Measurements from ENCODE around the gene PRKG2. TPM values are rescaled to one million over a fixed set of nuclear protein-coding genes. Genes with fewer than 3 reads are reported as not detected.

The PRKG2 gene
- total and polyA plus RNA-seq, 4 donors, result 0.03 to 0.14 (median 0.08) TPM; not detected in 1

- Histone ChIP-seq H3K9ac (ENCODE audit: low read depth in 1 of 2, low read length in 2 of 2) (no peak overlapping the region), H3K4me3 (ENCODE audit: low read depth in 1 of 3, low read length in 3 of 3) (no peak overlapping the region), H3K4me1 (ENCODE audit: control insufficient read depth in 4 of 4, insufficient read depth in 4 of 4, low read length in 3 of 4) (peaks cover 0 to 3% (median 1%) of the 10 kb centered on the region in 4 donors), H3K27ac (ENCODE audit: low read depth in 1 of 2, low read length in 2 of 2) (no peak overlapping the region), H3K9me3 (ENCODE audit: control insufficient read depth in 4 of 4, low read length in 3 of 4) (no peaks in the 10 kb centered on the region), H3K27me3 (ENCODE audit: control insufficient read depth in 4 of 4, insufficient read depth in 4 of 4, low read length in 3 of 4) (no peaks in the 10 kb centered on the region), H3K36me3 (ENCODE audit: control insufficient read depth in 4 of 4, insufficient read depth in 3 of 4, low read depth in 1 of 4, low read length in 3 of 4) (no peaks in the 10 kb centered on the region)
- TF ChIP-seq MAX (IDR thresholded peaks at IDR 0.05) (no peak), RXRA (IDR thresholded peaks at IDR 0.05) (peak in 1 of 2 donors; percentile 7), TAF1 (conservative IDR thresholded peaks at IDR 0.05) (no peak), FOXA2 (IDR thresholded peaks at IDR 0.05) (no peak), CTCF (IDR thresholded peaks at IDR 0.05; ENCODE audit: low read depth, low read length, missing input control) (no peak)
- no peak for DNase-seq (ENCODE audit: low spot score)
- WGBS, result 72% methylated on average over 5 of the region's 5 CpGs
These were observed 172.2 kb downstream of the PRKG2 start for GRCh38 chr4:81042578-81043365.

- no peaks in the 10 kb centered on the region for H3K36me3 ChIP-seq (ENCODE audit: control insufficient read depth in 4 of 4, insufficient read depth in 3 of 4, low read depth in 1 of 4, low read length in 3 of 4)
- TF ChIP-seq RAD21 (IDR thresholded peaks at IDR 0.05) (peak; percentile 74 to 78), CTCF (IDR thresholded peaks at IDR 0.05; ENCODE audit: low read depth, low read length, missing input control) (peak; percentile 42), HNF4G (IDR thresholded peaks at IDR 0.05) (no peak)
- H3K9ac ChIP-seq (ENCODE audit: low read depth in 1 of 2, low read length in 2 of 2), result no peak overlapping the region
- 19% methylated on average over 4 of the region's 4 CpGs for WGBS
- peaks cover 0 to 3% (median 1%) of the 10 kb centered on the region in 4 donors for H3K4me1 ChIP-seq (ENCODE audit: control insufficient read depth in 4 of 4, insufficient read depth in 4 of 4, low read length in 3 of 4)
- DNase-seq (ENCODE audit: low spot score), result no peak
- H3K27ac ChIP-seq (ENCODE audit: low read depth in 1 of 2, low read length in 2 of 2), result no peak overlapping the region
- H3K4me3 ChIP-seq (ENCODE audit: low read depth in 1 of 3, low read length in 3 of 3), result no peak overlapping the region
- H3K9me3 ChIP-seq (ENCODE audit: control insufficient read depth in 4 of 4, low read length in 3 of 4), result no peaks in the 10 kb centered on the region
- H3K27me3 ChIP-seq (ENCODE audit: control insufficient read depth in 4 of 4, insufficient read depth in 4 of 4, low read length in 3 of 4), result peaks cover 0 to 2% (median 0%) of the 10 kb centered on the region in 4 donors
These were observed 174.9 kb downstream of the PRKG2 start for GRCh38 chr4:81040012-81040659.

- peaks cover 0 to 2% (median 0%) of the 10 kb centered on the region in 4 donors for H3K27me3 ChIP-seq (ENCODE audit: control insufficient read depth in 4 of 4, insufficient read depth in 4 of 4, low read length in 3 of 4)
- DNase-seq (ENCODE audit: low spot score), result no peak
- peaks cover 0 to 3% (median 1%) of the 10 kb centered on the region in 4 donors for H3K4me1 ChIP-seq (ENCODE audit: control insufficient read depth in 4 of 4, insufficient read depth in 4 of 4, low read length in 3 of 4)
- no peak overlapping the region for H3K27ac ChIP-seq (ENCODE audit: low read depth in 1 of 2, low read length in 2 of 2)
- WGBS, result 38% methylated on average over 4 of the region's 4 CpGs
- H3K9me3 ChIP-seq (ENCODE audit: control insufficient read depth in 4 of 4, low read length in 3 of 4), result no peaks in the 10 kb centered on the region
- no peak overlapping the region for H3K4me3 ChIP-seq (ENCODE audit: low read depth in 1 of 3, low read length in 3 of 3)
- no peaks in the 10 kb centered on the region for H3K36me3 ChIP-seq (ENCODE audit: control insufficient read depth in 4 of 4, insufficient read depth in 3 of 4, low read depth in 1 of 4, low read length in 3 of 4)
- H3K9ac ChIP-seq (ENCODE audit: low read depth in 1 of 2, low read length in 2 of 2), result no peak overlapping the region
- TF ChIP-seq YY1 (IDR thresholded peaks at IDR 0.05) (no peak), CTCF (IDR thresholded peaks at IDR 0.05; ENCODE audit: low read depth, low read length, missing input control) (no peak), HNF4G (IDR thresholded peaks at IDR 0.05) (no peak), MAX (IDR thresholded peaks at IDR 0.05) (no peak), NR2F2 (IDR thresholded peaks at IDR 0.05) (no peak), FOXA1 (IDR thresholded peaks at IDR 0.05) (no peak), FOXA2 (IDR thresholded peaks at IDR 0.05) (no peak), REST (IDR thresholded peaks at IDR 0.05) (no peak), HNF4A (conservative IDR thresholded peaks at IDR 0.05) (no peak), RXRA (IDR thresholded peaks at IDR 0.05) (no peak), GABPA (IDR thresholded peaks at IDR 0.05 in 1 of 2, conservative IDR thresholded peaks at IDR 0.05 in 1 of 2) (no peak)
These were observed 175.6 kb downstream of the PRKG2 start for GRCh38 chr4:81039351-81039972.
